ENCODE data around the gene SPRR1A. TPM values are rescaled to one million over a fixed set of nuclear protein-coding genes. Genes with fewer than 3 reads are reported as not detected.
"Not testable (repeated sequence)": the region's sequence is repeated elsewhere in the genome, so short reads cannot be mapped to it uniquely, and the experiment has no call there.

The SPRR1A gene
- total RNA-seq, 5 donors from 2014 or later (not counting 1 experiment from before 2014, with no cell fraction given): not detected

DNA sequence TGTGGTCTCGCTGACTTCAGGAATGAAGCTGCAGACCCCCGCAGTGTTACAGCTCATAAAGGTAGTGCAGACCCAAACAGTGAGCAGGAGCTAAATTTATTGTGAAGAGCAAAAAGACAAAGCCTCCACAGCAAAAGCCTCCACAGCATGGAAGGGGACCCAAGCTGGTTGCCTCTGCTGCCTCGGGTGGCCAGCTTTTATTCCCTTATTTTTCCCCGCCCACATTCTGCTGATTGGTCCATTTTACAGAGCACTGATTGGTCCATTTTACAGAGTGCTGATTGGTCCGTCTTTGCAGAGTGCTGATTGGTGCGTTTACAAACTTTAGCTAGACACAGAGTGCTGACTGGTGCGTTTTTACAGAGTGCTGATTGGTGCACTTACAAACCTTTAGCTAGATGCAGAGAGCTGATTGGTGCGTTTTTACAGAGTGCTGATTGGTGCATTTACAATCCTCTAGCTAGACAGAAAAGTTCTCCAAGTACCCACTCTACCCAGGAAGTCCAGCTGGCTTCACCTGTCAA lies 27.4 kb downstream of the SPRR1A start:
- ATAC-seq (replicated peaks in 1 of 4); POLR2A ChIA-PET; H3K27ac ChIP-seq (ENCODE audit: low read length); H3K36me3 ChIP-seq (ENCODE audit: control insufficient read depth in 2 of 2, extremely low read depth in 1 of 2, insufficient read depth in 1 of 2, low read length in 1 of 2); H3K9me3 Mint-ChIP-seq; H3K4me1 Mint-ChIP-seq; H3K27me3 ChIP-seq (replicated peaks in 1 of 2; ENCODE audit: control insufficient read depth in 2 of 2, extremely low read depth in 1 of 2, insufficient read depth in 2 of 2, low read length in 1 of 2); H3K4me3 Mint-ChIP-seq; H3K27ac Mint-ChIP-seq; CTCF ChIA-PET; H3K4me3 ChIP-seq (ENCODE audit: control insufficient read depth in 1 of 2, extremely low read depth in 1 of 2, low read length in 1 of 2); H3K4me1 ChIP-seq (ENCODE audit: control insufficient read depth in 1 of 2, extremely low read depth in 1 of 2, insufficient read depth in 2 of 2, low read length in 2 of 2); H3K36me3 Mint-ChIP-seq; DNase-seq; H3K9me3 ChIP-seq: not testable (repeated sequence)
- peaks cover 5 to 13% of the 10 kb centered on the region in 2 donors for H3K27me3 Mint-ChIP-seq
- WGBS (ENCODE audit: insufficient coverage): 76% methylated on average over 5 of the region's 8 CpGs

DNA sequence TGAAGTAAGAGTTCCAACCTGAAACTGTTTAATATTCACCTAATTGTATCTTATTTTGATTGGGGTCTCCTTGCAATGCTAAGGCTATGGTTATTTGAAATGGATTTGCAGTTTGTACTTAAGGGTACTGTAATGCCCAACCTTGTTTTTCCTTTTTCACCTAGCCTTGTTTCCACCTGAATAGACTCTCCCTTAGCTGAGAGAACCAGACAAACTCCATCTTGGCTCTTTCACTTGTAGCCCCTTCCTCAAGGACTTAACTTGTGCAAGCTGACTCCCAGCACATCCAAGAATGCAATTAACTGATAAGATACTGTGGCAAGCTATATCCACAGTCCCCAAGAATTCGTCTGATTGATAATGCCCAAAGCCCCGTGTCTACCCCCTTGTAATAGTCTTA lies 37.9 kb downstream of the SPRR1A start:
- no CpG with 5 or more reads among the region's 2 CpGs for WGBS (ENCODE audit: insufficient coverage)
- peaks cover 2 to 12% of the 10 kb centered on the region in 2 experiments for H3K27me3 ChIP-seq (replicated peaks in 1 of 2; ENCODE audit: control insufficient read depth in 2 of 2, extremely low read depth in 1 of 2, insufficient read depth in 2 of 2, low read length in 1 of 2)
- H3K36me3 Mint-ChIP-seq; H3K27ac Mint-ChIP-seq; H3K9me3 ChIP-seq; ATAC-seq (replicated peaks in 1 of 4); CTCF ChIA-PET; H3K27ac ChIP-seq (ENCODE audit: low read length); H3K4me1 Mint-ChIP-seq; DNase-seq; POLR2A ChIA-PET; H3K4me1 ChIP-seq (ENCODE audit: control insufficient read depth in 1 of 2, extremely low read depth in 1 of 2, insufficient read depth in 2 of 2, low read length in 2 of 2); H3K4me3 Mint-ChIP-seq; H3K36me3 ChIP-seq (ENCODE audit: control insufficient read depth in 2 of 2, extremely low read depth in 1 of 2, insufficient read depth in 1 of 2, low read length in 1 of 2); H3K4me3 ChIP-seq (ENCODE audit: control insufficient read depth in 1 of 2, extremely low read depth in 1 of 2, low read length in 1 of 2); H3K9me3 Mint-ChIP-seq: not testable (repeated sequence)
- H3K27me3 Mint-ChIP-seq: peaks cover 35 to 41% of the 10 kb centered on the region in 2 donors

DNA sequence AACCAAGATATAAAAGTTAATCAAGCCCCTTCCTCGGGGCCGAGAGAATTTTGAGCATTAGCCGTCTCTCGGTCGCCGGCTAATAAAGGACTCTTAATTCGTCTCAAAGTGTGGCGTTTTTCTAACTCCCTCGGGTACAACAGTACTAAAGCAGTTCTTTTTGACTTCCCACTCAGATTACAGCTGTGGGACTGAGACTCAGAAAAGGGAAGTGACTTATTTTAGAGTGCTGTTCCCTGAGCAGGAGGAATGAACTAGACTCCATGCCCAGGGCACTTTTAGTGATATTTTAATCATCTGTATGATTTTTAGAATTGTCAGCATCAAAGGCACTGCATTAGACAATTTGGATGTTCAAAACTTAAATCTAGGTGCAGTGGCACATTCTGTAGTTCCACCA lies 38.5 kb downstream of the SPRR1A start:
- POLR2A ChIA-PET; H3K27ac ChIP-seq (ENCODE audit: low read length); H3K36me3 Mint-ChIP-seq; ATAC-seq (replicated peaks in 1 of 4); DNase-seq; H3K4me1 Mint-ChIP-seq; H3K36me3 ChIP-seq (ENCODE audit: control insufficient read depth in 2 of 2, extremely low read depth in 1 of 2, insufficient read depth in 1 of 2, low read length in 1 of 2); CTCF ChIA-PET; H3K9me3 ChIP-seq; H3K4me1 ChIP-seq (ENCODE audit: control insufficient read depth in 1 of 2, extremely low read depth in 1 of 2, insufficient read depth in 2 of 2, low read length in 2 of 2); H3K9me3 Mint-ChIP-seq; H3K4me3 Mint-ChIP-seq; H3K4me3 ChIP-seq (ENCODE audit: control insufficient read depth in 1 of 2, extremely low read depth in 1 of 2, low read length in 1 of 2); H3K27ac Mint-ChIP-seq: not testable (repeated sequence)
- no CpG with 5 or more reads among the region's 9 CpGs for WGBS (ENCODE audit: insufficient coverage)
- H3K27me3 ChIP-seq (replicated peaks in 1 of 2; ENCODE audit: control insufficient read depth in 2 of 2, extremely low read depth in 1 of 2, insufficient read depth in 2 of 2, low read length in 1 of 2): peaks cover 2 to 12% of the 10 kb centered on the region in 2 experiments
- H3K27me3 Mint-ChIP-seq: peaks cover 35 to 40% of the 10 kb centered on the region in 2 donors

DNA sequence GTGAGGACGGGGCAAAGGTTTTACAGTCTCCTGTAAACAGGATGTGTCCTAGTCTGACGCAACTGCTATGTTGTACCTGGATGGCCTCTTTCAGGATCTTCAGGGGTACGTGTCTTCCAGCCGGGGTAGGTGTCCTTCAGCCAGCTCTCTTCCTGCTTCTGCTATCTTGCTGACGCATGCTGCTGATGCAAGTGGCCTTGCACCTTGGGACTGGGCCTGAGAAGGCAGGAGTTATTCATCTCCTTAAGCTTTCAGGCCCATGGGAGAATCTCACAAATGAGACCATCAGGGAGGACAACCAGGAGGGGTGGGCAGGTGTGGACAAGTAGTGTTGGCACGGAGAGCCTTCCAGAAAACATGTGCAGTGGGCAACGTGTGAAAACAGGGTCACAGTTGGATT lies 39.2 kb downstream of the SPRR1A start:
- Mint-ChIP-seq H3K27me3 (peaks cover 38 to 43% of the 10 kb centered on the region in 2 donors), H3K27ac (no peak overlapping the region)
- POLR2A ChIA-PET: no interaction called here

DNA sequence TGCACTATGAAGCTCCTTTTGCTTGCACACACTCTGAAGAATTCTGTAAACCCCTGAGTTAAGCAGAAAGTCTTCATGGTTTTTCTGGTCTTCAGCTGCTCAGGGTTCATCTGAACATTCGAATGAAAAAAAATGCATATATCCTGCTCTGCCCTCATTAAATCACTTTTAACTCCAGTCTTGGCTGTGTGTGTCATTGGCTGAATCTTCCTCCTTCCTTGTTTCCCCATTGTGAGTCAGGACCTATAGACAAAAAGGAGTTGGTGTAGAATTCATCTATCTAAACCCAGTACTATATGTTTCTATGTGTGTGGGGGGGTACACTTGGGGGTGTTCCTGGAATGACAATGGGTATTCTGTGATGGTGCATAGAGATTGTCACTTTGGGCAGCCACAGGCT lies 40.5 kb downstream of the SPRR1A start:
- no peaks in the 10 kb centered on the region for H3K9me3 Mint-ChIP-seq
- H3K27me3 ChIP-seq (replicated peaks in 1 of 2; ENCODE audit: control insufficient read depth in 2 of 2, extremely low read depth in 1 of 2, insufficient read depth in 2 of 2, low read length in 1 of 2): peaks cover 2% of the 10 kb centered on the region in 2 experiments
- H3K27me3 Mint-ChIP-seq: peaks cover 38 to 39% of the 10 kb centered on the region in 2 donors
- no peaks in the 10 kb centered on the region for H3K4me1 ChIP-seq (ENCODE audit: control insufficient read depth in 1 of 2, extremely low read depth in 1 of 2, insufficient read depth in 2 of 2, low read length in 2 of 2)
- no peak overlapping the region for H3K27ac Mint-ChIP-seq
- H3K4me1 Mint-ChIP-seq: no peaks in the 10 kb centered on the region
- H3K4me3 ChIP-seq (ENCODE audit: control insufficient read depth in 1 of 2, extremely low read depth in 1 of 2, low read length in 1 of 2): no peak overlapping the region
- no peaks in the 10 kb centered on the region for H3K36me3 Mint-ChIP-seq
- no CpG with 5 or more reads among the region's 1 CpG for WGBS (ENCODE audit: insufficient coverage)
- ChIA-PET CTCF (no interaction called here), POLR2A (no interaction called here)
- H3K27ac ChIP-seq (ENCODE audit: low read length): no peak overlapping the region
- no peak for ATAC-seq (replicated peaks in 1 of 4)
- H3K9me3 ChIP-seq: no peaks in the 10 kb centered on the region
- H3K36me3 ChIP-seq (ENCODE audit: control insufficient read depth in 2 of 2, extremely low read depth in 1 of 2, insufficient read depth in 1 of 2, low read length in 1 of 2): no peaks in the 10 kb centered on the region
- DNase-seq: no peak
- no peak overlapping the region for H3K4me3 Mint-ChIP-seq

More for the DNA sequence above, 39.2 kb downstream of the SPRR1A start:
- Mint-ChIP-seq H3K4me1 (no peaks in the 10 kb centered on the region), H3K36me3 (no peaks in the 10 kb centered on the region), H3K9me3 (no peaks in the 10 kb centered on the region), H3K4me3 (no peak overlapping the region)
- 86% methylated on average over 7 of the region's 7 CpGs for WGBS (ENCODE audit: insufficient coverage)
- no peak overlapping the region for H3K4me3 ChIP-seq (ENCODE audit: control insufficient read depth in 1 of 2, extremely low read depth in 1 of 2, low read length in 1 of 2)
- H3K4me1 ChIP-seq (ENCODE audit: control insufficient read depth in 1 of 2, extremely low read depth in 1 of 2, insufficient read depth in 2 of 2, low read length in 2 of 2): no peaks in the 10 kb centered on the region
- no peak for DNase-seq
- peaks cover 2 to 9% of the 10 kb centered on the region in 2 experiments for H3K27me3 ChIP-seq (replicated peaks in 1 of 2; ENCODE audit: control insufficient read depth in 2 of 2, extremely low read depth in 1 of 2, insufficient read depth in 2 of 2, low read length in 1 of 2)
- H3K27ac ChIP-seq (ENCODE audit: low read length): no peak overlapping the region
- CTCF ChIA-PET: no interaction called here
- no peaks in the 10 kb centered on the region for H3K9me3 ChIP-seq
- no peak for ATAC-seq (replicated peaks in 1 of 4)
- no peaks in the 10 kb centered on the region for H3K36me3 ChIP-seq (ENCODE audit: control insufficient read depth in 2 of 2, extremely low read depth in 1 of 2, insufficient read depth in 1 of 2, low read length in 1 of 2)

DNA sequence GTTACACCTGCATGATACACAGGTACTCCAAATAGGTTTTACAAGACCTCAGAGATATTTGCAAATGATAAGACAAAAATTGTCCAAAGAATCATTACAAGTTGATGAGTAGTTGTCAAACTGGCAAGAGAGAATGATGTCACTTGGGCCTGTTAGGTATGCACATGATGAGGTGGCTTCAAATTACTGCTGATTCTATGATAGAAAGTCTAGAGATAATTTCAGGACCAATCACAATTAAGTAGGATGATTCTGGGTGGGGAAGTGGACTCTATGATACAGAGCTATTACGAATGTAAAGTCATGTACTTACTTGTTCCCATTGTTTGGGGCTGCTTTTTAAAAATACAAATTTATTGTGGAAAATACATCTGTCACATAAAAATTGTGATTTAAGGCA lies 41.9 kb downstream of the SPRR1A start:
- no peak overlapping the region for H3K4me3 Mint-ChIP-seq
- no peaks in the 10 kb centered on the region for H3K4me1 Mint-ChIP-seq
- H3K36me3 Mint-ChIP-seq: no peaks in the 10 kb centered on the region
- DNase-seq (no peak), ATAC-seq (replicated peaks in 1 of 4) (no peak)
- Histone ChIP-seq H3K27ac (ENCODE audit: low read length) (no peak overlapping the region), H3K36me3 (ENCODE audit: control insufficient read depth in 2 of 2, extremely low read depth in 1 of 2, insufficient read depth in 1 of 2, low read length in 1 of 2) (no peaks in the 10 kb centered on the region), H3K4me1 (ENCODE audit: control insufficient read depth in 1 of 2, extremely low read depth in 1 of 2, insufficient read depth in 2 of 2, low read length in 2 of 2) (no peaks in the 10 kb centered on the region), H3K27me3 (replicated peaks in 1 of 2; ENCODE audit: control insufficient read depth in 2 of 2, extremely low read depth in 1 of 2, insufficient read depth in 2 of 2, low read length in 1 of 2) (peaks cover 2 to 3% of the 10 kb centered on the region in 2 experiments), H3K4me3 (ENCODE audit: control insufficient read depth in 1 of 2, extremely low read depth in 1 of 2, low read length in 1 of 2) (no peak overlapping the region), H3K9me3 (no peaks in the 10 kb centered on the region)
- WGBS (ENCODE audit: insufficient coverage): no CpG with 5 or more reads among the region's 1 CpG
- ChIA-PET CTCF (no interaction called here), POLR2A (no interaction called here)
- H3K27ac Mint-ChIP-seq: no peak overlapping the region
- H3K27me3 Mint-ChIP-seq: peaks cover 31 to 41% of the 10 kb centered on the region in 2 donors
- no peaks in the 10 kb centered on the region for H3K9me3 Mint-ChIP-seq

DNA sequence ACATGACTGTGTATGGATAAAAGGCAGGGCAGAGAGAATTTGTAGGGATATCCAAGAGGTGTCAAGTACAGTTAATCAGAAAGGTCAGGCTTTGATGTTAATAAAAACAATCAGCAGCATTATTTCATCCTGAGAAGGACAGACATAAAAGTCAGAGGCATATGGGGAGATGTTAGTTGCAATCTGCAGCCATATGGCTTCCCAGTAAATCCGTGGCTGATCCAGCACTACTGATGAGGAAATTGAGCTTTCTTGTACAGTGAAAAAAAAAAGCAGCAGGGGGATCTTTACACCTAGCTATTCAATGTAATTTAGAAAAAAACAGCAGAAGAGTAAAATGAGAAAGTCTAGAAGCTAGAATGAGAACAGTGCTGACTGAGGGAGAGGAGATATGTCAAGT lies 44.9 kb downstream of the SPRR1A start:
- WGBS (ENCODE audit: insufficient coverage): no CpG with 5 or more reads among the region's 1 CpG

More for the DNA sequence above, 44.9 kb downstream of the SPRR1A start:
- ATAC-seq (replicated peaks in 1 of 4) (no peak), DNase-seq (no peak)
- Histone ChIP-seq H3K27ac (ENCODE audit: low read length) (no peak overlapping the region), H3K4me3 (ENCODE audit: control insufficient read depth in 1 of 2, extremely low read depth in 1 of 2, low read length in 1 of 2) (no peak overlapping the region), H3K27me3 (replicated peaks in 1 of 2; ENCODE audit: control insufficient read depth in 2 of 2, extremely low read depth in 1 of 2, insufficient read depth in 2 of 2, low read length in 1 of 2) (peaks cover 2 to 5% of the 10 kb centered on the region in 2 experiments), H3K36me3 (ENCODE audit: control insufficient read depth in 2 of 2, extremely low read depth in 1 of 2, insufficient read depth in 1 of 2, low read length in 1 of 2) (no peaks in the 10 kb centered on the region), H3K9me3 (no peaks in the 10 kb centered on the region), H3K4me1 (ENCODE audit: control insufficient read depth in 1 of 2, extremely low read depth in 1 of 2, insufficient read depth in 2 of 2, low read length in 2 of 2) (no peaks in the 10 kb centered on the region)
- ChIA-PET CTCF (no interaction called here), POLR2A (no interaction called here)
- no peaks in the 10 kb centered on the region for H3K36me3 Mint-ChIP-seq
- H3K9me3 Mint-ChIP-seq: no peaks in the 10 kb centered on the region
- H3K4me1 Mint-ChIP-seq: no peaks in the 10 kb centered on the region
- H3K4me3 Mint-ChIP-seq: no peak overlapping the region
- H3K27ac Mint-ChIP-seq: no peak overlapping the region
- peaks cover 12 to 28% of the 10 kb centered on the region in 2 donors for H3K27me3 Mint-ChIP-seq

Data from T-cell (primary cell).